Loucy (cell line): ENCODE measurements around the gene IFI44.
A peak's percentile ranks its signal among the peaks of the same experiment; 100 is the strongest.

ENCODE experiments used
- H2AFZ ChIP-seq: fragments of 200-600 bp; sonication (generic); 2 replicates; pipeline ENCODE4 v1.6.0; 2016; ENCODE audit warnings: antibody characterized with exemption, mild to moderate bottlenecking, low read length, moderate library complexity
- H3F3A ChIP-seq: fragments of 200-600 bp; 2 replicates; pipeline ENCODE4 v1.6.0; 2016; ENCODE audit warnings: antibody characterized with exemption, low read depth, mild to moderate bottlenecking
- H3K27me3 ChIP-seq: fragments of 200-600 bp; sonication (generic); 2 replicates; pipeline ENCODE4 v1.6.1; 2014; ENCODE audit warnings: low read length, mild to moderate bottlenecking; ENCODE audit not compliant: insufficient read depth, poor library complexity, severe bottlenecking
- H3K36me3 ChIP-seq: fragments of 200-600 bp; sonication (generic); 2 replicates; pipeline ENCODE4 v1.6.1; 2016; ENCODE audit warnings: low read length; ENCODE audit not compliant: insufficient read depth
- H3K4me1 ChIP-seq: fragments of 200-600 bp; sonication (generic); 2 replicates; pipeline ENCODE4 v1.5.1; 2014; ENCODE audit warnings: low read length, mild to moderate bottlenecking; ENCODE audit not compliant: insufficient read depth, poor library complexity, severe bottlenecking
- H3K4me2 ChIP-seq: fragments of 200-600 bp; sonication (generic); 2 replicates; pipeline ENCODE4 v1.6.0; 2014; ENCODE audit warnings: antibody characterized with exemption, low read length, low read depth, mild to moderate bottlenecking; ENCODE audit not compliant: poor library complexity, severe bottlenecking
- H3K4me3 ChIP-seq: fragments of 200-600 bp; sonication (generic); 2 replicates; pipeline ENCODE4 v1.5.1; 2014; ENCODE audit warnings: low read length, mild to moderate bottlenecking, mixed read lengths; ENCODE audit not compliant: poor library complexity, severe bottlenecking
- H3K79me2 ChIP-seq: fragments of 200-600 bp; sonication (generic); 2 replicates; pipeline ENCODE4 v1.6.1; 2014; ENCODE audit warnings: low read length; ENCODE audit not compliant: insufficient read depth
- H3K9ac ChIP-seq: fragments of 200-600 bp; sonication (generic); 2 replicates; pipeline ENCODE4 v1.6.0; 2014; ENCODE audit warnings: mild to moderate bottlenecking, low read depth, low read length, moderate library complexity; ENCODE audit not compliant: poor library complexity, severe bottlenecking
- H3K9me2 ChIP-seq: fragments of 200-600 bp; sonication (generic); replicated peaks from 2 replicates; pipeline ENCODE4 v1.6.1; 2016; ENCODE audit warnings: low read depth, low read length, mixed read lengths
- H3K9me3 ChIP-seq: fragments of 200-600 bp; sonication (generic); 2 replicates; pipeline ENCODE4 v1.6.1; 2014; ENCODE audit warnings: mild to moderate bottlenecking, antibody characterized with exemption, low read length, low read depth; ENCODE audit not compliant: insufficient read depth
- H4K20me1 ChIP-seq: fragments of 200-600 bp; sonication (generic); 2 replicates; pipeline ENCODE4 v1.6.0; 2014; ENCODE audit warnings: antibody characterized with exemption, low read length, mild to moderate bottlenecking; ENCODE audit not compliant: insufficient read depth, poor library complexity, severe bottlenecking
- EZH2phosphoT487 ChIP-seq: fragments of 200-600 bp; IDR thresholded peaks from 2 replicates; pipeline ENCODE4 v1.6.1; 2018; ENCODE audit warnings: antibody characterized with exemption, mild to moderate bottlenecking, moderate library complexity, borderline replicate concordance
- TF ChIP-seq, protein P1 (sequence below): fragments of 200-600 bp; sonication (generic); conservative IDR thresholded peaks from 2 replicates; pipeline ENCODE4 v1.5.1; 2014; ENCODE audit warnings: mild to moderate bottlenecking, antibody characterized with exemption, low read length

IFI44 gene

GRCh38 chr1:78676993-78677392 lies 27.4 kb downstream of the IFI44 start:
- H2AFZ ChIP-seq: 0 out of 2 replicates have a peak overlapping the region, but pooled peaks have one; percentile 45
- no peaks in the 10 kb centered on the region for H3F3A ChIP-seq
- H3K79me2 ChIP-seq: no peaks in the 10 kb centered on the region
- H3K4me3 ChIP-seq: no peak overlapping the region
- H3K9me3 ChIP-seq: no peaks in the 10 kb centered on the region
- H3K4me1 ChIP-seq: peaks cover 6% of the 10 kb centered on the region
- H4K20me1 ChIP-seq: no peaks in the 10 kb centered on the region
- no peak overlapping the region for H3K4me2 ChIP-seq
- TF ChIP-seq EZH2phosphoT487: no peak
- TF ChIP-seq, protein P1, sequence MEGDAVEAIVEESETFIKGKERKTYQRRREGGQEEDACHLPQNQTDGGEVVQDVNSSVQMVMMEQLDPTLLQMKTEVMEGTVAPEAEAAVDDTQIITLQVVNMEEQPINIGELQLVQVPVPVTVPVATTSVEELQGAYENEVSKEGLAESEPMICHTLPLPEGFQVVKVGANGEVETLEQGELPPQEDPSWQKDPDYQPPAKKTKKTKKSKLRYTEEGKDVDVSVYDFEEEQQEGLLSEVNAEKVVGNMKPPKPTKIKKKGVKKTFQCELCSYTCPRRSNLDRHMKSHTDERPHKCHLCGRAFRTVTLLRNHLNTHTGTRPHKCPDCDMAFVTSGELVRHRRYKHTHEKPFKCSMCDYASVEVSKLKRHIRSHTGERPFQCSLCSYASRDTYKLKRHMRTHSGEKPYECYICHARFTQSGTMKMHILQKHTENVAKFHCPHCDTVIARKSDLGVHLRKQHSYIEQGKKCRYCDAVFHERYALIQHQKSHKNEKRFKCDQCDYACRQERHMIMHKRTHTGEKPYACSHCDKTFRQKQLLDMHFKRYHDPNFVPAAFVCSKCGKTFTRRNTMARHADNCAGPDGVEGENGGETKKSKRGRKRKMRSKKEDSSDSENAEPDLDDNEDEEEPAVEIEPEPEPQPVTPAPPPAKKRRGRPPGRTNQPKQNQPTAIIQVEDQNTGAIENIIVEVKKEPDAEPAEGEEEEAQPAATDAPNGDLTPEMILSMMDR: no peak
- H3K27me3 ChIP-seq: no peaks in the 10 kb centered on the region
- no peaks in the 10 kb centered on the region for H3K9me2 ChIP-seq
- H3K36me3 ChIP-seq: no peaks in the 10 kb centered on the region
- H3K9ac ChIP-seq: no peak overlapping the region

GRCh38 chr1:78677788-78678187 lies 28.2 kb downstream of the IFI44 start:
- H2AFZ ChIP-seq: peak overlapping the region; percentile 82
- H3K27me3 ChIP-seq: no peaks in the 10 kb centered on the region
- H3K9me2 ChIP-seq: no peaks in the 10 kb centered on the region
- no peak overlapping the region for H3K4me2 ChIP-seq
- no peaks in the 10 kb centered on the region for H3K36me3 ChIP-seq
- no peak overlapping the region for H3K4me3 ChIP-seq
- H3F3A ChIP-seq: no peaks in the 10 kb centered on the region
- H3K9me3 ChIP-seq: no peaks in the 10 kb centered on the region
- no peak for TF ChIP-seq EZH2phosphoT487
- TF ChIP-seq, protein P1: no peak
- no peak overlapping the region for H3K9ac ChIP-seq
- H3K4me1 ChIP-seq: peaks cover 6% of the 10 kb centered on the region
- no peaks in the 10 kb centered on the region for H4K20me1 ChIP-seq
- H3K79me2 ChIP-seq: no peaks in the 10 kb centered on the region

DNA sequence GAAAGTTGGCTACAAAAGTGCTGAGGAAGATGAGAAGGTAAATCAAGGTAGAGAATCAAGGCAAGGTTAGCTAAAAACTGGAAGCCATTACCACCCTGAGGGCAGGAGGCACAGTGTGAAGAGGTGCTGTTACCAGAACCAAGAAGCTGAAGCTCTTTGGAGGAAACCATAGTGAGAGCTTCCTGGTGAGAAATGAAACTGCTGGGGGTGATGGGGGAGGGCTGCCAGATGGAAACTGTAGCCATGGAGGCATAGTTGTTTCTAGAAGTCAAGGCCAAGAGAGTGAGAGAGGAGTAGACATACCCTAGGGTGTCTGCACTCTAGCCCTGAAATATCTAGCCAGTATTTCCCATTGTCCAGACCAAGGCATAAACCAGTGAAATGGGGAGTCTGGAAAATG lies 28.7 kb downstream of the IFI44 start:
- H3K79me2 ChIP-seq: no peaks in the 10 kb centered on the region
- H3F3A ChIP-seq: no peaks in the 10 kb centered on the region
- peak overlapping the region; percentile 82 for H2AFZ ChIP-seq
- H4K20me1 ChIP-seq: no peaks in the 10 kb centered on the region
- no peaks in the 10 kb centered on the region for H3K9me3 ChIP-seq
- peak overlapping the region; percentile 14 for H3K4me3 ChIP-seq
- peaks cover 6% of the 10 kb centered on the region for H3K4me1 ChIP-seq
- no peak overlapping the region for H3K9ac ChIP-seq
- H3K27me3 ChIP-seq: no peaks in the 10 kb centered on the region
- H3K9me2 ChIP-seq: no peaks in the 10 kb centered on the region
- H3K36me3 ChIP-seq: no peaks in the 10 kb centered on the region
- TF ChIP-seq, protein P1: no peak
- TF ChIP-seq EZH2phosphoT487: no peak
- H3K4me2 ChIP-seq: no peak overlapping the region
